AG04449 (cell line): ENCODE data around the gene SPTBN5.

Source experiments
- CTCF ChIA-PET: fragments of 350-600 bp; formaldehyde crosslinking; extraction: SDS; loops from one replicate; lab custom pipeline; 2021; ENCODE audit warnings: antibody characterized with exemption; lab: Yijun Ruan, JAX
- POLR2A ChIA-PET: fragments of 400-600, 350-600 bp; formaldehyde crosslinking; extraction: SDS; loops from one replicate; lab custom pipeline; 2020; ENCODE audit warnings: antibody characterized with exemption, inconsistent platforms; lab: Yijun Ruan, JAX
- DNase-seq: peaks from one replicate; pipeline ENCODE4 v3.0.0-alpha.2; 2010; ENCODE audit warnings: low read depth, low spot score
- H3K4me3 ChIP-seq: 2 replicates; pipeline ENCODE4 v1.5.1; 2011; ENCODE audit warnings: low read depth, mild to moderate bottlenecking, control low read depth, low read length
- TF ChIP-seq, protein P1 (sequence below): IDR thresholded peaks from one replicate; pipeline ENCODE4 v1.5.1; 2011; ENCODE audit warnings: mild to moderate bottlenecking, moderate library complexity, low read length, control low read depth, inconsistent platforms; ENCODE audit not compliant: insufficient read depth; ENCODE audit errors: missing control alignments

SPTBN5 gene

DNA sequence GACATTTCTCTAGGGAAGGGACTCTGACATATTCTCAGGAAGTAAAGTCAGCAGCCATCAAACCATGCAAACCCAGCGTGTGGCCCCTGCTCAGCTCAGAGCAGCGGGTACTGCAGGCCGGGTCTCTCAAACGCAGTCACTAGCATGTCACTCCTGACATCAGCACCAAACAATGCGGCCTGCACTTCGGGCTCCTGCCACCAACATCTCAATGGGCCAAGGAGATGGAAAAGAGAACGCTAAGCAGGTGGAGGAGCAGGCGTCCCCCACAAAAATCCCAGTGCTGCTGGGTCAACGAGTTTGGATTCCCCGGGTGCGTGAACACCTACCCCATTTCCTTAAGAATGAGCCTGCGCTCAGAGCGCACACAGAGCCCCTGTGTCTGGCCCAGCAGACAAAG lies 9.9 kb upstream of the SPTBN5 start:
- no peak overlapping the region for H3K4me3 ChIP-seq
- DNase-seq = no peak
- TF ChIP-seq, protein P1, sequence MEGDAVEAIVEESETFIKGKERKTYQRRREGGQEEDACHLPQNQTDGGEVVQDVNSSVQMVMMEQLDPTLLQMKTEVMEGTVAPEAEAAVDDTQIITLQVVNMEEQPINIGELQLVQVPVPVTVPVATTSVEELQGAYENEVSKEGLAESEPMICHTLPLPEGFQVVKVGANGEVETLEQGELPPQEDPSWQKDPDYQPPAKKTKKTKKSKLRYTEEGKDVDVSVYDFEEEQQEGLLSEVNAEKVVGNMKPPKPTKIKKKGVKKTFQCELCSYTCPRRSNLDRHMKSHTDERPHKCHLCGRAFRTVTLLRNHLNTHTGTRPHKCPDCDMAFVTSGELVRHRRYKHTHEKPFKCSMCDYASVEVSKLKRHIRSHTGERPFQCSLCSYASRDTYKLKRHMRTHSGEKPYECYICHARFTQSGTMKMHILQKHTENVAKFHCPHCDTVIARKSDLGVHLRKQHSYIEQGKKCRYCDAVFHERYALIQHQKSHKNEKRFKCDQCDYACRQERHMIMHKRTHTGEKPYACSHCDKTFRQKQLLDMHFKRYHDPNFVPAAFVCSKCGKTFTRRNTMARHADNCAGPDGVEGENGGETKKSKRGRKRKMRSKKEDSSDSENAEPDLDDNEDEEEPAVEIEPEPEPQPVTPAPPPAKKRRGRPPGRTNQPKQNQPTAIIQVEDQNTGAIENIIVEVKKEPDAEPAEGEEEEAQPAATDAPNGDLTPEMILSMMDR = no peak
- POLR2A ChIA-PET = no interaction called here
- CTCF ChIA-PET = interaction anchor here (0.7 to 6.7 kb wide), 14 partner anchors 9 to 180 kb away, joined by 3 to 91 read pairs (median 6); partner anchors contain the start of gene MAPKBP1

DNA sequence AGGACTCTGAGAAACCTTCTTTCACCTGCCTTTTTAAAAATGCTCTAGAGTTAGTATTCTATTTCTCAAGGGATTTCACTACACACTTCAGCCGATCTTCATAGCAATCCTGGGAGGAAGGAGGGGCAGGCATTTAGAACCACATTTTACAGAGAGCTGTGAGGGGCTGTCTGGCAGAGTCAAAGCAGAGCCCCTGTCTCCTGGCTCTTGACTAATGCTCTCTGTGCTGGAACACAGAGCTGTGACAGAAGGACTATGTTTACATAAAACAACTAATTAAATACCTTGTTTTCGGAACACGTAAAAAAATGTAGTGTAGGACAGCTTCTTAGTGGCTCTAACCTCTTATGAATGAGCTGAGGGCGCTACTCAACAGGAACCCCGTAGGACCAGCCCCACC lies 7.6 kb upstream of the SPTBN5 start:
- POLR2A ChIA-PET = no interaction called here
- CTCF ChIA-PET = interaction anchor here (1.1 to 6.7 kb wide), 7 partner anchors 10 to 343 kb away, joined by 3 to 91 read pairs (median 13); partner anchors contain the start of genes EHD4 and MAPKBP1
- no peak for DNase-seq
- TF ChIP-seq, protein P1 = no peak
- H3K4me3 ChIP-seq = no peak overlapping the region

DNA sequence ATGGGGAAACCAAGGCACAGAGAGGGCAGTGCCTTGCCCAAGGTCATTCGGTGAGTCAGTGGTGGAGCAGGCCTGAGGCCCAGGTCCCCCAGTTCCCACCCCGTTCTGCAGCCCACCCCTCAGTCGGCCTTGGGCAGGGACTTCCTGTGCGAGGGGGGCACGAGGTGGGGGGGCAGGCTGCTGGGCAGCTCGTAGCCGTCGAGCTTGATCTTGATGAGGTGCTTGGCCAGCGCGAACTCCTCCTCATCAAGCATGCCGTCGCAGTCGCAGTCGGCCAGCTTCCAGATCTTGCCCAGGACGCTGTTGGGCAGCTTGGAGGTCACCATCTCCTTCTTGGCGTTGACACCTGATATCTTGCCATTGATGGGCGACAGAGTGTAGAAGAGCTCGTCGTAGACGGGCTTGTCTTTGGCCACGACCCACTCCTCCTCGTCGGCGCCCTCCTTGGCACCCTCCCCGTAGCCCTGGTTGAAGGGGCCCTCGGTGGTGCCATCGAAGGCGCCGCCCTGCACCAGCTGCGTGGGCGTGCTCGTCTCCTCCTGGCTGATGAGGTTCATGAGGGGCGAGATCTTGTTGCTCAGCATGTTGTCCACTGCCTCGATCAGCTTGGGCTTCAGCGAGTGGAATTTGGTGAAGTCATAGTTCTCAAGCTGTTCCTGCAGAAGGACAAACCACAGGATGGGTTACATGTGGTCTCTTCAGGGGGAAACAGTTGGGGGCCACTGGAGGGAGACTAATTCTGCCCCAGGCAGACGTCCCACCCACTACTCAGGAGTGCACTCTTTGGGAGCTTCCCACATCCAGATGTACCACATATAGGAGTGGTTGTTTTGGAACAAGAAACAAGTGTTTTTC lies 6.9 kb upstream of the SPTBN5 start:
- TF ChIP-seq, protein P1 = no peak
- POLR2A ChIA-PET = no interaction called here
- no peak for DNase-seq
- H3K4me3 ChIP-seq = no peak overlapping the region
- CTCF ChIA-PET = interaction anchor here (1.4 to 6.7 kb wide), 5 partner anchors 9 to 343 kb away, joined by 3 to 91 read pairs (median 35); partner anchors contain the start of gene MAPKBP1

DNA sequence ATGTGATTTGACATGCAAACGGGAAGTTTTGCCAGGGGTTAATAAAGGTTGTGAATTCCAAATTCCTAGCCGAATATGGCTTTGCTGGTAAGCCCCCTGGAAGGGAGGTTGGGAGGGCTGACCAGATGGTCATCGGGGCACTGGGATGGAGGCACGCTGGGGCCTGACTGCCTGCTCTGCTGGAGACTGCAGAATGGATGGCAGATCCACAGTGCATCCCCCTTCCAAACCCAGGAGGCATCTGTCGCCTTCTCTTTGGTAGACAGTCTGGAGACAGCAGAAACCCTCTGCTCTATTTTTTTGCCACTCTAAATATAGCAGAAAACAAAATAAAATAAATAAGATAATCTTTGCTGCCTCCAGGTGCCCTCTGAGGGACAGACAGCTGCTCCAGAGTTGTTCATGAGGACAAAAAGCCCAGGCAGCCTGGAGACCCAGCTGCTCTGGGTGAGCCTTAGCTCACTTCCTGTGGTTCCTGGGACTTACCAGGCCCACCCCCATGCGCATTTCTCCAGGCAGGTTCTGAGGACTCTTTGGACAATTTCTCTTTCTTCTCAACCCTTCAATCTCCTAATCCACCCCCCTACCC lies 6.1 kb upstream of the SPTBN5 start:
- POLR2A ChIA-PET = no interaction called here
- CTCF ChIA-PET = interaction anchor here (1.4 to 5.9 kb wide), 5 partner anchors 9 to 343 kb away, joined by 3 to 77 read pairs (median 4); partner anchors contain the start of gene MAPKBP1
- no peak overlapping the region for H3K4me3 ChIP-seq
- DNase-seq = no peak
- TF ChIP-seq, protein P1 = no peak

DNA sequence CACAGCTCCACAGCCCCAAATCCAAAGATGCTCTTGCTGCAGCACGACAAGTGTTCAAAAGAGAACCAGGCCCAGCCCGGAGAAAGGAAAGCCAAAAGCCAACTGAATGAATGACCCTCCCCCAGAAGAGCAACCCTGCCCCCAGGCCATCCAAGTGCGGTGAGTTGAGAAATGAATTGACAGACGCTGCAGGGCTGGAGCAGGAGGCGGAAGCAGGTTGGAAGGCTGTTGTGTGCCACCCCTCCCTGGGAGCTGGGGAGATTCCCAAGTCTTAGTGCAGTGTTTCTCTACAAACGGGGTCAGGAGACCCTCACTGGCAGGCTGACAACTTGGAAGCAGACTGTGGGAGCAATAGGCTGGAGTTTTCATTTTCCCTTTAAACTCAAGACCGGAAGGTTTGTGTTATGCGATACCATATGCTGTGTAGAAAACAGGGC lies 3.5 kb upstream of the SPTBN5 start:
- DNase-seq = no peak
- TF ChIP-seq, protein P1 = no peak
- CTCF ChIA-PET = no interaction called here
- H3K4me3 ChIP-seq = no peak overlapping the region
- POLR2A ChIA-PET = no interaction called here

DNA sequence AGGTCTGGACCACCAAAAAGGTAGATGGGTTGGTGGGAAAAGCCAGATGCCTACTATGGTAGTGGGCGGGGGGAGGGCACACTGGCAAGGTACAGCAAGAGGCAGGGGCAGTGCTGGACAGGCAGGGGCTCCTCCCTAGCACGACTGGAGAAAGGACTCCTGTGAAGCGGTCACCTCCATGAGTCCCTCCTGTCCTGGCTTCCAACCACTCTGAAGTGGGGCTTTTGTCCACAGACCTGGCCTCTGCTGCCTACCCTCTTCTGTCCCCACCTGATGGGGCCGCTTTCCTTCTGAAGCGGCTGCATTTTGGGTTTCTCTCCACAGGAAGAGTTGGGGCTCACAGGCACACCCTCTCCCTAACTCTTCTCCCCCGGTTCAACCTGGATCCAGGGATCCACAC lies 2.7 kb upstream of the SPTBN5 start:
- DNase-seq = no peak
- POLR2A ChIA-PET = no interaction called here
- H3K4me3 ChIP-seq = no peak overlapping the region
- TF ChIP-seq, protein P1 = no peak
- CTCF ChIA-PET = interaction anchor here (2.0 kb wide), 1 partner anchor 10 kb away, joined by 7 read pairs; no protein-coding TSS in a partner anchor
